ENCODE measurements around the gene KLK11.

Gene KLK11

GRCh38 chr19:51027126-51027806 is 850 bp upstream of the KLK11 start:
- DNase-seq: no peak

GRCh38 chr19:51025809-51026553 is 435 bp downstream of the KLK11 start:
- DNase-seq: no peak

GRCh38 chr19:51025401-51025800 is 1.0 kb downstream of the KLK11 start:
- no peak for DNase-seq

- peak; percentile 56 for DNase-seq
Measured at GRCh38 chr19:51024924-51025323, 1.5 kb downstream of the KLK11 start.

- no peak for DNase-seq
Measured at GRCh38 chr19:51023946-51024345, 2.5 kb downstream of the KLK11 start.

- DNase-seq: no peak
Measured at GRCh38 chr19:51022526-51022925, 3.9 kb downstream of the KLK11 start.

GRCh38 chr19:51020988-51021651 is 5.3 kb downstream of the KLK11 start:
- DNase-seq: no peak

GRCh38 chr19:51019544-51019925 is 6.9 kb downstream of the KLK11 start, which contains the start of gene KLK10:
TSS of gene KLK10 (minus strand) at chr19:51019709. CDS start at chr19:51019130, 579 bp downstream.
- DNase-seq: no peak

- no peak for DNase-seq
Measured at GRCh38 chr19:51018745-51019543, 7.5 kb downstream of the KLK11 start.

- no peak for DNase-seq
Measured at GRCh38 chr19:51016798-51017683, 9.4 kb downstream of the KLK11 start.

GRCh38 chr19:51015691-51016267 is 10.6 kb downstream of the KLK11 start:
- DNase-seq: no peak

- DNase-seq: no peak
Measured at GRCh38 chr19:51014242-51014641, 12.2 kb downstream of the KLK11 start.

- no peak for DNase-seq
Measured at GRCh38 chr19:51012661-51013190, 13.7 kb downstream of the KLK11 start.

GRCh38 chr19:51010066-51010795 is 16.2 kb downstream of the KLK11 start:
- no peak for DNase-seq

GRCh38 chr19:51009061-51009891 is 17.1 kb downstream of the KLK11 start:
- no peak for DNase-seq

- no peak for DNase-seq
Measured at GRCh38 chr19:51007488-51007887, 18.9 kb downstream of the KLK11 start.

GRCh38 chr19:51006406-51006805 is 20.0 kb downstream of the KLK11 start:
- DNase-seq: no peak

- no peak for DNase-seq
Measured at GRCh38 chr19:51005248-51005647, 21.2 kb downstream of the KLK11 start.

GRCh38 chr19:51003316-51003715 is 23.1 kb downstream of the KLK11 start:
- no peak for DNase-seq
